NT2/D1 (cell line): ENCODE results near the gene MKNK1.

Source experiments
- SUZ12 ChIP-seq: IDR thresholded peaks from 2 replicates; pipeline ENCODE4 v1.6.1; 2011; ENCODE audit not compliant: insufficient read length, insufficient read depth; ENCODE audit errors: extremely low read depth
- YY1 ChIP-seq: IDR thresholded peaks from 2 replicates; pipeline ENCODE4 v1.6.1; 2011; ENCODE audit not compliant: insufficient read length, insufficient read depth

GRCh38 chr1:46529031-46529630, 74.9 kb downstream of the MKNK1 start:
- TF ChIP-seq YY1, result no peak
- no peak for TF ChIP-seq SUZ12
